CD4-positive, alpha-beta T cell treated with Interleukin-17A for 4 hours (primary cell): ENCODE data around the gene PLAA.

Source experiments
- DNase-seq: peaks from one replicate; pipeline ENCODE4 v3.0.0-alpha.2; 2020; ENCODE audit warnings: mixed read lengths

The PLAA gene

DNA sequence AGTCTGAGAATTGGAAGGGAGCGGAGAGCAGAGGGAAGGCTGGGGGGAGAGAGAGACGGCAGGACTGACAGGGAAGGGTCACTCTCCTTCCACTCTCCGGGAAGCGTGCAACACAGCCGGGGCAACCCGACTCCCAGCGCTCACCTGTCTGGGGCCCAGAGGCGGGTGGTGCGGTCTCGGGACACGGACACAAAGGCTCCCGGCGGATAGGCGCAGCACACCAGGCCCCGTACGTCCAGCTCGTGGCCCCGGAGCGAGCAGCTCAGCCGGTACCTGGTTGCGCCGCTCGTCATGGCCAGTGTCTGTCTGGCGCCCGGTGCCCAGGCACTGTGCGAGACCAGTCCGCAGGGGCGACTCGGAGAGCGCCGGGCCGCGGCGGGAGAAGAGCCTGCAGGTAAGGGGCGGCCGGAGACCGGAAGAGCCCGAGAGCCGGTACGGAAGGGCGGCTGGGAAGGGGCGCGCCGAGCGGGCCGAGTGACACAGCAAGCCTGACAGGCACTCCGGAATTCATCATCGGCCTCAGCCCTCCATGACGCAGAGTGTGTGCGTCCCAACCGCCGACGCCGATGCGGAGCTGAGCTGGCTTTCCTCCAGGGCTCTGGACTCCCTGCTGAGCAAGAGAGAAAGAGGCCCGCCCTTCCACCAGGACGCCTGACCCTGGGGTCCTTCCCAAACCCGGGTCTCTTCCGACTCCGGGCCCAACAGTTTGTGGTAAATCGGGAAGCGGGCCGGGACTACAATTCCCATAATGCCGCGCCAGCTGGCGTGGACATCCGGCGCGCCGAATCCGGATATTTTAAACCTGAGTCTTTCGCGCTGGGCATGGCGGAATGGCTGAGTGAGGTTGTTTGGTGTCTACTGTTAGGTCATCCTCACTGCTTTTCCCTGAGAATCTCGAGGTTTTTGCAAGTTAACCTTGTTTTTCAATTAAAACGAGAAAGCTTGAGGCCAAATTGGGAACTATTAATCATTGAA lies at the start of gene PLAA:
PLAA (minus strand) TSS at position 490 of the 975 bp plus-strand sequence; CDS start at position 293, 197 bp downstream.
- DNase-seq, result peak; percentile 85

DNA sequence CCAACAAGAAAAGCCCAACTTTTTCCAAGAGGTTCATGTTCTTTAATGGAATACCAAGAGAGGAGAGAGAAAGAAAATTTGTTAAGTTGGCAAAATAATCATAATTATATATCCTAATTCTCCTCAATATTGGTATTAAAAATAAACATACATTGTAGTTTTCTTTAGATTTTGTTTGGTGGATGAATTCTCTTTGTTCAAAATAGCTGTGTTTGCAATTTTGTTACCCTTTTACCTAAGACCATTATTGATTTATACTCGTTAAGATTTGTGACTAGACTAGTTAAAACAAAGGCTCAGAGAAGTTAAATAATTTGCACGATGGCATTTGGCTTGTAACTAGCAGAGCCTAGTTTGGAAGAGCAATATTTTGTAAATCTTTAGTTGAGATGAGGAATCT lies 48.8 kb upstream of the PLAA start:
- DNase-seq, result no peak

DNA sequence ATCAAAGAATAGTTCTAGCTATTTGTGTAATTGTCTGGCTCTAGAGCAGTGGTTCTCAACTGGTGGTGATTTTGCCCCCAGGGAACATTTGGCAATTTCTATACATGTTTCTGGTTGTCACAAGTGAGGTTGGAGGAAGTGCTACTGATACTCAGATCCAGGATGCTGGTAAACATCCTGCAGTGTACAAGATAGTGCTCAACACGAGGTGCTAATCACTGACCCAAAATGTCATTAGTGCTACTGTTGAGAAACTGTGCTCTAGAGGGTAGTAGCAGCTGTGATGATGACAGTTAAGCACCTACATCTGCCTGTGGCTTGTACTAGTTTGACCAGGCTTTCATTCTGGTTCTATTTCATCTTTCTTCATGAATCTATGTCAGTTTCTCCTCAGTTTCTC lies 36.3 kb upstream of the PLAA start:
- DNase-seq, result no peak

DNA sequence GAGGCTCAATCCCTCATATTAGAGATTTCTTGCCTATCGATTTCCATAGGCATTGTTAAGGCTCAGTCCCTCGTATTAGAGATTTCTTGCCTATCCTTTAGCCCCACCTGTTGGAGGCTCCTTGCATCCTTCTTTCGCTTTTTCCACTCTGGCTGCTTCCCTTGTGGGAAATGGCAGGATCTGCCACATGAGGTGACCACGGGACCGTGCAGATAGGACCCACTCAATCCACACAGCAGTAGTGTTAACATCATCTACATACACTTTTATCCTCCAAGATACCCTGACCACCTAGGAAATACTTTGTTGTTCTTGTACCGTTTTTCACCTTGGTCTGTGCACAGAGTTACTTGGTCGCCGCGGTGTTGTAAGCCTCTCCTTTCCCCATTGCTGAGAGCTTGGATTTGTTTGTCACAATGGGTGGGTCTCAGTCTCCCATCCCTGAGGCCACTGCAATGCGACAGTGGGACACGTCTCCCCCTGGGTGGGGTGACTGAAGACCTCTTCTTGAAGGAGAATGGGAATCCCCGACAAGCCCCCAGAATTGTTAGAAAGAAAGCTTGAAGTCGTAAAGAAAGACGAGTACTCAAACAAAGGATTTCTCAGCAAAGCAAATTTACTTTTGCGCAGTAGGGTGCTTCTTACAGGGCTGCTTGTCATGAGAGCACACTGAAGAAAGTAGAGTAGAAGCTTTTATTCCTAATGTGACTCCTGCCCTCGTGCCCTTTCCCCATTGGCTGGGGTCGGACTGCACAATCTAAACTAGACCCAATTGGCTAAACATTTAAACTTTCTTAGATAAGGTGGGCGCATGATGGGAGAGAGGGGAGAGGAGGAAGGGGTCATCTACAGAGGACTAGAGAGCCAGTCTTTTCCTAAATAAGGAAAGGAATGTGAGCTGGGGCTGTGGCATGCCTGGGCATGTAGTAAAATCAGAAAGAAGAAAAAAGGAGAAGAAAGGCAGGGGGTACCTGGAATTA lies 29.0 kb upstream of the PLAA start:
- peak; percentile 18 for DNase-seq

DNA sequence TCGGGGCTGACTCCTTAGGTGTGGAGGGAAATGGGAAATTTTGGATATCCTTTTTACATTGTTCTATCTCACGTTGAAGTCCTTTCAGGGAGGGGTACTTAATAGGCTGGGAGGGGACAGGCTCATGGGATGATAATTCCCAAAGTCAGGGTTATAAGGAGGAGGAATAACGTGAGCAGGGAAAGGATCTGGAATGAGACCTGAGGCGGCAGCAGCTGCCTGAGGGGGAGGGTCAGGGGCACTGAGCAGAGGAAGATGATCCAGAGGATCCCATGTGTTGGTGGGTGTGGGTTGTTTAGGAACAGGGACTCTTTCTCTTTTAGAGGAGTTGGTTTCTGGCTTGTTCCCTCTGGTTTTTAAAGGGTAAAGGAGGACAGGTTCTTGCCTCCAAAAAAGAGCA lies 27.9 kb upstream of the PLAA start:
- no peak for DNase-seq

DNA sequence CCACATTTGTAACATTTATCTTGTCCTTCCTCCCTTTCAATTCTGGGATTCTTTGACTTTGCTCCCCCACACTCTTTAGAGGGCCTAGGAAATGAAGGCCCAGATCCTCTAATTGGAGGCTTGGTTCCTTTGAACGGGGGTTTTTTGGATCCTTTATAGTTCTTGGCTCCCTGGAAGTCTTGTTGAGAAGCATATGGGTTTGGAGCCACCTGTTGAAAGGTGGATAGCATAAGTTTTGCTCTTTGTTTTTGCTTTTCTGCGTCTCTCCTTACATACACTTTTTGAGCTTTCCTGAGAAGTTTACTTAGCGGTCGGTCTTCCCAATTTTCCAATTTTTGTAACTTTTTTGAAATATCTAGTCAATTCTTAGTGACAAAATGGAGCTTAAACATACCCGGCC lies 26.9 kb upstream of the PLAA start:
- DNase-seq, result no peak

DNA sequence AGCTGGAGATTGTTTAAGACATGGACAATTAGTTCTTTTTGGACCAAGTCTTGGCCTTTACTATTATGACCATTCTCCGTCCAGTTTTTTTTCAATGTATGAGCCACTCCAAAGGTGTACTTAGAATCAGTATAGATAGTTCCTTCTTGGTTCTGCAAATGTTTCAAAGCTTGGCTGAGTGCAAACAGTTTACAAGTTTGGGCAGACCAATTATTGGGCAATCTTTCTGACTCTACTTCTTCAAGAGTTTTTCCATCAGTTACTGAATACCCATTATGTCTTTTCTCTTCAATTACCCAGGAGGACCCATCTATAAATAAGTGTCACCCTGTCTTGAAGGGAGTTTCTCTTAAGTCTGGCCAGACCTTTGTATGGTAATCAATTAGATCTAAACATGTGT lies 24.7 kb upstream of the PLAA start:
- no peak for DNase-seq

DNA sequence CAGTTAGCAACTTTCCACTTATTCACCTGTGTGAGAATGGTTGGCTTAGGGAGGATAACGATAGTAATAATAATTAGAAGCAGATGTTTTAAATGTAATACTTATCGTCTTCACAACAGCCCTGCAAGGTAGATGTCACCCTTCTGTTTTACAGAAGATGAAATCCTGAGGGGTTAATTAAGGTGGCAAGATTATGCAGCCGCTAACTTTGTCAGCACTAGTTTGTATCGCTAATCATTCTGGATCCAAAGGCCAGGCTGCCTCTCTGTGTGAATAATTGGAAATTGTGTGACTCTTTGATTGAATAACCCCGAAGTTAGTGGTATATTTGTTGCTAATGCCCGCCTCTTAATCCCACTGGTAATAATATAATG lies 9.8 kb upstream of the PLAA start:
- no peak for DNase-seq

DNA sequence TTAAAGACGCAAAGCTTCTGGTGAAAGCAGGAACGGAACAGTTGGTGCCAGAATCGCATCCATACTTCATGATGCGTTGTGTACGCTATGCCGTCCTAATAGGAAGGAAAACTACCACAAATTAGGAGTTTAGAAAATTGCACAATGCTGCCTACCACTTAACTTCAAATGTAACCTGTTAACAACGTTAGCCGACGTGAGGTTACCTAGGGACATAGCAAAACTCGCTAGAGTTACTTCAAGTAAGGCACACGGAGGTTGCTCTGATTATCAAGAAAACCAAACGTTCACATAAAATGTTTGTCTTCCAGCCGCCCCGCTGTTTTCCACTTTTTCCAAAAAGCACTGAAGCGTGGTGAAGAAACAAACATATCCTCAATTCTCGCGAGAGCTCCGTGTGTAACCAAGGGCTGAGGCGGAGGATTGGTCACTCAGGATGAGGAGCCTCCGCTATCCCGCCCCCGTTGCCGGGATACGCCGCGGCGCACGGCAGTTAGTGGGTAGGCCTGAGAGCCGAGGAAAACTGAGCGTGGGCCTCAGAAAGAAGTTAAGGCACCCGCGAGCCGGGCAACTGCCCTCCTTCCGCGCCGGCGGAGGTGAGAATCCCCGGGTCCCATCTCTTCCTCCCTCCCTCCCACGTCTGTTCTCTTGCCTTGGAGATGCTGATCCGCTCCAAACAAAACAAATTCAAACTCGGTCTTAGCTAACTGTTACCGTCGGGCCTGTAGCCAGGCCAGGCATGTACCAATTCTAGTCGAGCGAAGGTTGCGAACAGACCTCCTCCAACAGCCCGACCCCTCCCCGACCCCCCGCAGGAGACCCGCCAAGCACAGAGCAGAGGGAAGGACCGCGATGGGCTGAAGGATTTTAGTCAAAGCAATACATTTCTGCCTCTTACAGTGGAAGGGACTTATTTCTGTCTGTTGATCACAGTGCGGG lies 9.1 kb upstream of the PLAA start, which contains the start of gene IFT74:
IFT74 (plus strand) TSS at position 492 of the 939 bp plus-strand sequence. CDS start 5,556 bp downstream, outside the sequence.
- peak; percentile 94 for DNase-seq

DNA sequence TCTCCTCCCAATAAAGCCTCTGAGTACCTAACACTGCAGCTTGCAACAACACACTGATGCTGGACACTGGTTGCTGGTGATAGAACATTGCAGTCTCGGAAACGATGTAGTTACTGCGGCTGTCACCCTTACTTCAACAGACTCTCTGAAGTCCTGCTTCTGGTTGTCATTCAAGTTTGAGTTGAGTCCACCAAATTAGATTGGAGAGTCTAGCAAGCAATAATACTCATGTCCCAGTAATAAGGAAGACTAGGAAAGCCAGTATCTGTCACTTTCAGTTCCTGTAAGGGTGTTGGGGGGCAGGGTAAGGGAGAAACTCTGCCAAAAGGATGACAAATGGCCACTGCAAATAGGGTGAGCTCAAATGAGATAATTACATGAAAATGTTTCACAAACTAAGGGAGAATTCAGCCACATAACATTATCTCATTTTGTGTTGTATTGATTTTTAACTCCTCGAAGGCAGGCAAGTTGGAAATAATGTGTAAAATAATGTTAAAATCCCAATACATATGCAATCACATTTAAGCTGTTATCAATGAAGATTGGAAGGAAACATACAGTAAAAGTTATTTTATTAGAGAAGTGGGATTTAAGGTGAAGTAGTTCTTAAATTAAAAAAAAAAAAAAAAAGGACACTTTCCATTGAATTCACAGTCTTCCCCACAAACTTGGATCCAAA lies 8.3 kb upstream of the PLAA start:
- peak; percentile 9 for DNase-seq

DNA sequence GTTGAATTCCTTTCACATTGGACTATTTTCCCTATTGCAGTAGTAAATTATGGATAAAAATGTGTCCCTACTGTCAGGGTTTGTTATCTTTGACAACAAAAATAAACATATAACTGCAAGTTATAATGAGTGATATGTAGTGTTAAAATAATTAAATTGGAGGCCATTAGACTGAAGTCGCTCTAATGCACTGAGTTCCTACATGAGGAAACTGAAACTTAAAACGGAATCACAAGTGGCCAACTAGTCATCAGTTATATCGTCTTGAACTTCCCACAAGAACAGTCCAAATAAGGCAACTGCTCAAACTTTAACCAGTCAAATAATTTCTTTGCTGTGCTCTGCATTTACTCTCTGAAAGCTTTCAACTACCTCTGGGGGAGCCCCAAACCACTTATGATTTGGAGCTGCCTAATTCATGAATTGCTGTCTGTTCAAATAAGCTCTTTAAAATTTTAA lies 7.0 kb upstream of the PLAA start:
- DNase-seq, result no peak

DNA sequence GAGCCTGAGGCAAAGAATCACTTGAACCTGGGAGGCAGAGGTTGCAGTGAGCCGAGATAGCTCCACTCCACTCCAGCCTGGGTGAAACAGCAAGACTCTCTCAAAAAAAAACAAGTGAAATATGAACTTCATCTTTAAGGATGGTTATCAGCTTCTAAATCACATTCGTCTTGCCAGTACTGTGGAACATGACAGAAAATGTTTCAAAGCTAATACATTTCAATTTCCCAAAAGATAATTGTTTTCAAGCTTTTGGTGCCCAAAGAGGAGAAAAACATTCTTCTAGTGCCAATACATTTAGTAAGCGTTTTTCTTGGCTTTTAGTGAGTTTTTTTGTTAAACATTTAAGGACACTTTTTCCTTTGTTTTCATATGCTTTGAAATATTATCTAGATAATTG lies 4.8 kb upstream of the PLAA start:
- no peak for DNase-seq

DNA sequence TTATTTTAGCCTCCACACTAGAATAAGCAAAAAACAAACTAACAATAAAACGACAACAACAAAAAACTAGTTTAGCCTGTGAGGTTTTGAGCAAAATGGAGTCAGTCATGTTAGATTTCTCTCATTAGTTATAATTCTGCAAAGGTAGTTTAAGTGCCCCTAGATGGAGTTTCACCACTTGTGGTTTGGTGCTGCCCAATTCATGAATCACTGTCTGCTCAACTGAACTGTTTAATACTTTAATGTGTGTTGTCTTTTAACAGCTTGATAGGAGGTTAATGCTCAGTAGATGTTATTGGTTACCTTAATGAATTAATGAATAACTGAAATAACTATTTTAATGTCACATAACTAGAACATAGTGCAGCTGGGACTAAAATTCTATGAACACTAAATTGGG lies 3.5 kb upstream of the PLAA start:
- no peak for DNase-seq

DNA sequence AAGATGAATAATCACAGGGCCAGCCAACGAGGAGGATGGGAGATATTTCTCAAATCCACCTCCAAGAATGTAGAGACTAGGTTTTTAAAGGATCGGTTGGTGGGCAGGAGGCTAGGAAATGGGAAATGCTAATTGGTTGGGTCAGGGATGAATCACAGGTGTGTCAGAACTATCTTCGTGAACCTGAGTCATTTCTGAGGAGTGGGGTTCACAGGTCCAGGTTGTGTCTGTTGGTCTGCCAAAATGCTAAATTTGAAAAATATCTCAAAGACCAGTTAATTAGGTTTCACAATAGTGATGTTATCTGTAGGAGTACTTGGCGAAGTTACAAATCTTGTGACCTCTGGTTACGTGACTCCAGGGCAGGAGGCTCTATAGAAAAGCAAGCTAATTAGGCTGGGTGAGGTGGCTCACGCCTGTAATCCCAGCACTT lies 2.6 kb upstream of the PLAA start:
- DNase-seq, result no peak

DNA sequence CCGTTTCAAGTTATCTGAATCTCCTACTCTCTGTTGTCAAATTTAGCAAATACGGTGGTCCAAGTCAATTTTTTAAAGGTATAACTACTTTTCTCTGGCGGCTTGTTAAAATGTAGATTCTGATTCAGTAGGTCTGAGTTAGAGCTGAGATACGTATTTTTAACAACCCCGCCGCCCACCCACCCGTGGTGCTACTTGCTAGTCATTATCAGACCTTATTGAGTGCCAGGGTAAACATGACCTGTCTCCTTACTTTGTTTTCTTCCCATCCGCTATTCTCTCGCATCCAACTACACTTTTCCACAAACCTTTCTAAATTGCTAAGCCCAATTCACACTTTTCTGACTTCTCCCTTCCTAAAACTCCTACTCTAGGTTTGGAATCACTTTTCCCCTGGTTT lies 694 bp upstream of the PLAA start:
- DNase-seq, result peak; percentile 7

DNA sequence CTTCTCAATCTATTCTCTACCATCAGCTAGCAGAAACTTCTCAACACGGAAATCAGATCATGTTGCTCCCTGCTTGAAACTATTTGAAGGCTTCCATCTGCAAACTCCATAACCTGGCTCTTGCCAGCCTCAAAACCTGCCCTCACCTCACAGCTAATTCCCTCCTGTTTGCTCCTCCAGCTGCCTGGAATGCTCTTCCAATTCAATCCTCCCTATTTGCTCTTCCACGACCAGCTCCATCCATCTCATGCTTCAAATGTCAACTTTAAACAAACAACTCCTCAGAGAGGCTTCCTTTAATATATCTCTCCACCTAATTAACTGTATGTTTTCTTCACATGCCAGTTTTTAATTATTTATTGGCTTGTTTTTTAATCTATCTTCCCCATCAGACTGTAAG lies 1.5 kb downstream of the PLAA start:
- DNase-seq, result no peak

DNA sequence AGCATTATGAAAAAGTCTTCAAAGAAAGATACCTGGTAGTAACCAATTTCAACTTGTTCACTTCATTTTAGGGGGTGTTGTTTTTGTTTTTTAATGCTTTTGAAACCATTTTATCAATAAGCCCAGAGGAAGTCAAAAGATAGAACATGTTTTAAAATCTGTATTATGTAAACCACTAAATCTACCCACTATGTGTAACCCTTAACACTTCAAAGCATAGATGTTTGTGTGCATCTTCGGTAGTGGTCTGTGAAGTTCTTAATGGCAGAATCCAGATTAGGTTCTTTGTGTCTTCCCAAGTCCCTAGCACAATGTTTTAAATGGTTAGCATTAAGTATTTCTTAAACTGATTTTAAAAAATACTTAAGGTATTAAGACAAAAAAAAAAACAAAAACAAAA lies 6.3 kb downstream of the PLAA start:
- no peak for DNase-seq

DNA sequence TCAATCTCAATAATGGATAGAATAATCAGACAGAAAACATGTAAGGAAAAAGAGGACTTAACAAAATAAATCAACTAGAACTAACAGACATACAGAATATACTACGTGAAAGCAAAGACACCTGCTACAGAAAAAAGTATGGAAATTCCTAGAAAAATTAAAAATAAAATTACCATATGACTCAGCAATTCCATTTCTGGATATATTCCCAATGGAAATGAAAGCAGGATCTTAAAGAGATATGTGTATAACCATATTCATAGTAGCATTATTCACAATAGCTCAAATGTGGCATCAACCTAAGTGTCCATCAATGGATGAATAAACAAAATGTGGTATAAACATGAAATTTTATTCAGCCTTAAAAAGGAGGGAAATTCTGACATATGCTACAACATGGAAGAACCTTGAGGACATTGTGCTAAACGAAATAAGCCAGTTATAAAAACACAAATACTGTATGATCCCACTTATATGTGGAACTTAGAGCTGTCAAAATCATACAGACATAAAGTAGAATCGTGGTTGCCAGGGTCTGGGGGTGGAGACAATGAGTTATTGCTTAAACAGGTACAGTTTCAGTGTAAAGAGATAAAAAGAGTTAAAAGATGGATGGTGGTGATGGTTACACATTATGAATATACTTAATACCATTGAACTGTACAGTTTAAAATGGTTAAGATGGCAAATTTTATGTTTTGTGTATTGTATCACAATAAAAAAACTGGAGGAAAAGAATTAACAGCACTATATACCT lies 6.9 kb downstream of the PLAA start:
- no peak for DNase-seq

DNA sequence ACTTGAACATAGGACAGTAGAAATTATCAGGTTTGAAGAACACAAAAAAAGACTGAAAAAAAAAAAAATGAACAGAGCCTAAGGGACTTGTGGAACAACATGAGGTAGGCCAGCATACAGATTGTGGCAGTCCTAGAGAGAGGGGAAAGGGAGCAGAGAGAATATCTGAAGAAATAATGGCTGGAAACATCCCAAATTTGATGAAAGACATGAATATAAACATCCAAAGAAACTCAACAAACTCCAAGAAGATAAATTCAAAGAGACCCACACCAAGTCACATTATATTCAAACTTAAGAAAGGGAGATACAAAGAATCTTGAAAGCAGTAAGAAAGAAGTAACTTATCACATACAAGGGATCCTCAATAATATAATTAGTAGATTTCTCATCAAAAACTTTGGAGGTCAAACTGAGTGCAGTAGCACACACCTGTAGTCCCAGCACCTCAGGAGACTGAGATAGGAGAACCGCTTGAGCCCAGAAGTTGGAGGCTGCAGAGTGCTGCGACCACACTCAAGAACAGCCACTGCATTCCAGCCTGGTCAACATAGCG lies 9.1 kb downstream of the PLAA start:
- DNase-seq, result no peak

DNA sequence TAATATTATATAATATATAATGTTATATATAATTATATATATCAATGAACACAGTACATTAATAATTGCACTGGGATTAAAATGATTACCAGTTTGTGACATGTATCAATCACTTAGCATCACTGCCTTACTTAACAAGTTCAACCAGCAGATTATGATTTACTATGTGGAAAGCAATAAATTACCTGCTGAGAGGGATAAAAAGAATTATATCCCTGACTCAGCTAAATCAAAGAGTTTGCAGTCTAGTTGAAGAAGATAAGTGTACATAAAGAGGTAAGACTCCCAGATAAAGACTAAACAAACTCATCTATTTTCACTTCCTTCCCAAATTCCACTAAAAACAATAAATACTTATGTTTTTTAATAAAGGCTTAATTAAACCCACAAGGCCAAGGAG lies 11.2 kb downstream of the PLAA start:
- DNase-seq, result no peak
